Neural cell (in vitro differentiated cells): ENCODE results near the gene IMMP2L.

Experiments
- EP300 ChIP-seq: fragments of 450-650 bp; conservative IDR thresholded peaks from 2 replicates; pipeline ENCODE4 v1.6.1; 2014; ENCODE audit warnings: antibody characterized with exemption, mild to moderate bottlenecking, moderate library complexity; ENCODE audit not compliant: poor library complexity, severe bottlenecking
- RAD21 ChIP-seq: fragments of 450-650 bp; conservative IDR thresholded peaks from 2 replicates; pipeline ENCODE4 v1.6.1; 2014; ENCODE audit warnings: antibody characterized with exemption, mild to moderate bottlenecking, moderate library complexity
- SMC3 ChIP-seq: fragments of 450-650 bp; conservative IDR thresholded peaks from 2 replicates; pipeline ENCODE4 v1.6.1; 2014; ENCODE audit warnings: antibody characterized with exemption, mild to moderate bottlenecking, moderate library complexity; ENCODE audit not compliant: poor library complexity
- TAF1 ChIP-seq: IDR thresholded peaks from 2 replicates; pipeline ENCODE4 v1.6.1; 2012; ENCODE audit warnings: low read depth
- TF ChIP-seq, protein P1 (sequence below): fragments of 450-650 bp; IDR thresholded peaks from 2 replicates; pipeline ENCODE4 v1.5.1; 2014; ENCODE audit warnings: antibody characterized with exemption, mild to moderate bottlenecking, moderate library complexity; ENCODE audit not compliant: poor library complexity, severe bottlenecking
- TF ChIP-seq, protein P2 (sequence below): IDR thresholded peaks from 2 replicates; pipeline ENCODE4 v1.6.1; 2012; ENCODE audit warnings: borderline replicate concordance

DNA sequence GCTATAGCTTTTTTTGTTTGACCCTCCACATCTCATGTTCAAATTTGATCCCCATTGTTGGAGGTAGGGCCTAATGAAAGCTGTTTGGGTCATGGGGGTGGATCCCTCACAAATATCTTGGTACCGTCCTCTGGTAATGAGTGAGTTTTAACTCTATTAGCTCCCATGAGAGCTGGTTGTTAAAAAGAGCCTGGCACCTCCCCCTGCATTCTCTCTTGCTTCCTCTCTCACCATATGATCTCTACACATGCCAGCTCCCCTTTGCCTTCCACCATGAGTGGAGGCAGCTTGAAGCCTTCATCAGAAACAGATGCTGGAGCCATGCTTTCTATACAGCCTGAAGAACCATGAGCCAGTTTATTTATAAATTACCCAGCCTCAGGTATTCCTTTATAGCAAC, 43.0 kb upstream of the IMMP2L start:
- TF ChIP-seq EP300 (no peak), TAF1 (no peak), SMC3 (no peak), RAD21 (no peak)
- TF ChIP-seq, protein P1, sequence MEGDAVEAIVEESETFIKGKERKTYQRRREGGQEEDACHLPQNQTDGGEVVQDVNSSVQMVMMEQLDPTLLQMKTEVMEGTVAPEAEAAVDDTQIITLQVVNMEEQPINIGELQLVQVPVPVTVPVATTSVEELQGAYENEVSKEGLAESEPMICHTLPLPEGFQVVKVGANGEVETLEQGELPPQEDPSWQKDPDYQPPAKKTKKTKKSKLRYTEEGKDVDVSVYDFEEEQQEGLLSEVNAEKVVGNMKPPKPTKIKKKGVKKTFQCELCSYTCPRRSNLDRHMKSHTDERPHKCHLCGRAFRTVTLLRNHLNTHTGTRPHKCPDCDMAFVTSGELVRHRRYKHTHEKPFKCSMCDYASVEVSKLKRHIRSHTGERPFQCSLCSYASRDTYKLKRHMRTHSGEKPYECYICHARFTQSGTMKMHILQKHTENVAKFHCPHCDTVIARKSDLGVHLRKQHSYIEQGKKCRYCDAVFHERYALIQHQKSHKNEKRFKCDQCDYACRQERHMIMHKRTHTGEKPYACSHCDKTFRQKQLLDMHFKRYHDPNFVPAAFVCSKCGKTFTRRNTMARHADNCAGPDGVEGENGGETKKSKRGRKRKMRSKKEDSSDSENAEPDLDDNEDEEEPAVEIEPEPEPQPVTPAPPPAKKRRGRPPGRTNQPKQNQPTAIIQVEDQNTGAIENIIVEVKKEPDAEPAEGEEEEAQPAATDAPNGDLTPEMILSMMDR: no peak
- TF ChIP-seq, protein P2, sequence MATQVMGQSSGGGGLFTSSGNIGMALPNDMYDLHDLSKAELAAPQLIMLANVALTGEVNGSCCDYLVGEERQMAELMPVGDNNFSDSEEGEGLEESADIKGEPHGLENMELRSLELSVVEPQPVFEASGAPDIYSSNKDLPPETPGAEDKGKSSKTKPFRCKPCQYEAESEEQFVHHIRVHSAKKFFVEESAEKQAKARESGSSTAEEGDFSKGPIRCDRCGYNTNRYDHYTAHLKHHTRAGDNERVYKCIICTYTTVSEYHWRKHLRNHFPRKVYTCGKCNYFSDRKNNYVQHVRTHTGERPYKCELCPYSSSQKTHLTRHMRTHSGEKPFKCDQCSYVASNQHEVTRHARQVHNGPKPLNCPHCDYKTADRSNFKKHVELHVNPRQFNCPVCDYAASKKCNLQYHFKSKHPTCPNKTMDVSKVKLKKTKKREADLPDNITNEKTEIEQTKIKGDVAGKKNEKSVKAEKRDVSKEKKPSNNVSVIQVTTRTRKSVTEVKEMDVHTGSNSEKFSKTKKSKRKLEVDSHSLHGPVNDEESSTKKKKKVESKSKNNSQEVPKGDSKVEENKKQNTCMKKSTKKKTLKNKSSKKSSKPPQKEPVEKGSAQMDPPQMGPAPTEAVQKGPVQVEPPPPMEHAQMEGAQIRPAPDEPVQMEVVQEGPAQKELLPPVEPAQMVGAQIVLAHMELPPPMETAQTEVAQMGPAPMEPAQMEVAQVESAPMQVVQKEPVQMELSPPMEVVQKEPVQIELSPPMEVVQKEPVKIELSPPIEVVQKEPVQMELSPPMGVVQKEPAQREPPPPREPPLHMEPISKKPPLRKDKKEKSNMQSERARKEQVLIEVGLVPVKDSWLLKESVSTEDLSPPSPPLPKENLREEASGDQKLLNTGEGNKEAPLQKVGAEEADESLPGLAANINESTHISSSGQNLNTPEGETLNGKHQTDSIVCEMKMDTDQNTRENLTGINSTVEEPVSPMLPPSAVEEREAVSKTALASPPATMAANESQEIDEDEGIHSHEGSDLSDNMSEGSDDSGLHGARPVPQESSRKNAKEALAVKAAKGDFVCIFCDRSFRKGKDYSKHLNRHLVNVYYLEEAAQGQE: no peak
